PFSK-1 (cell line): ENCODE measurements around the gene ZNF789.

Experiments used
- FOXP2 ChIP-seq: optimal IDR thresholded peaks from 2 replicates; pipeline ENCODE3; 2011; ENCODE audit warnings: borderline replicate concordance, control low read depth, inconsistent platforms; ENCODE audit not compliant: insufficient read depth; ENCODE audit errors: extremely low read length, extremely low read depth
- POLR2AphosphoS5 ChIP-seq: IDR thresholded peaks from 2 replicates; pipeline ENCODE4 v1.6.1; 2012; ENCODE audit warnings: low read depth, mild to moderate bottlenecking, control low read depth, low read length, moderate library complexity
- REST ChIP-seq, 2 experiments: IDR thresholded peaks; 2 replicates each; pipeline versions ENCODE4 v1.6.1 to v1.8.0; 2011 to 2012; ENCODE audit warnings: low read depth in 2 of 2, low read length in 2 of 2, control low read depth in 1 of 2, inconsistent platforms in 1 of 2, mild to moderate bottlenecking in 1 of 2, moderate library complexity in 1 of 2; ENCODE audit not compliant: insufficient read depth in 1 of 2
- SIN3A ChIP-seq: IDR thresholded peaks from 2 replicates; pipeline ENCODE4 v1.6.1; 2012; ENCODE audit warnings: mild to moderate bottlenecking, low read length, moderate library complexity, borderline replicate concordance; ENCODE audit not compliant: insufficient read depth
- TAF1 ChIP-seq: IDR thresholded peaks from 2 replicates; pipeline ENCODE4 v1.6.1; 2012; ENCODE audit warnings: low read length, control low read depth, borderline replicate concordance; ENCODE audit not compliant: insufficient read depth

The ZNF789 gene

GRCh38 chr7:99497766-99498545 is 25.3 kb downstream of the ZNF789 start:
- TF ChIP-seq FOXP2 (no peak), POLR2AphosphoS5 (no peak), SIN3A (no peak), REST (IDR thresholded peaks at IDR 0.05; ENCODE audit: insufficient read depth in 1 of 2, low read depth in 2 of 2, low read length in 2 of 2) (no peak), TAF1 (no peak)

- TF ChIP-seq SIN3A (no peak), TAF1 (no peak), POLR2AphosphoS5 (no peak), REST (IDR thresholded peaks at IDR 0.05; ENCODE audit: insufficient read depth in 1 of 2, low read depth in 2 of 2, low read length in 2 of 2) (no peak), FOXP2 (no peak)
Measured at GRCh38 chr7:99498546-99498944, 25.9 kb downstream of the ZNF789 start.

GRCh38 chr7:99499371-99499720 is 26.7 kb downstream of the ZNF789 start:
- TF ChIP-seq SIN3A (no peak), REST (IDR thresholded peaks at IDR 0.05; ENCODE audit: insufficient read depth in 1 of 2, low read depth in 2 of 2, low read length in 2 of 2) (no peak), TAF1 (no peak), FOXP2 (no peak)

- TF ChIP-seq TAF1, result peak; percentile 77; the same call in 1 of the 2 replicates
- TF ChIP-seq SIN3A, result no peak; the same call in 1 of the 2 replicates
- TF ChIP-seq FOXP2, result peak; percentile 79
- peak; percentile 83; the same call in 1 of the 2 replicates for TF ChIP-seq POLR2AphosphoS5
- TF ChIP-seq REST (IDR thresholded peaks at IDR 0.05; ENCODE audit: insufficient read depth in 1 of 2, low read depth in 2 of 2, low read length in 2 of 2), result no peak; a peak in 1 of 4 replicates
Measured at GRCh38 chr7:99499721-99500636, 27.3 kb downstream of the ZNF789 start, which contains the start of gene ZNF394. Gene ZNF394 (minus strand): TSS chr7:99500281. CDS start chr7:99500093, 188 bp downstream.
